Panc1 (cell line): ENCODE data around the gene PHPT1.
"Not testable (repeated sequence)": the region's sequence is repeated elsewhere in the genome, so short reads cannot be mapped to it uniquely, and the experiment has no call there.

Experiments used
- CTCF ChIP-seq: fragments of 450-650 bp; IDR thresholded peaks from 2 replicates; pipeline ENCODE4 v1.5.1; 2017; ENCODE audit warnings: mild to moderate bottlenecking
- POLR2AphosphoS5 ChIP-seq: IDR thresholded peaks from 2 replicates; pipeline ENCODE4 v1.6.1; 2012; ENCODE audit warnings: mild to moderate bottlenecking, low read depth, low read length, moderate library complexity
- REST ChIP-seq, 2 experiments: IDR thresholded peaks; 2 replicates each; pipeline ENCODE4 v1.6.1; 2011 to 2012; ENCODE audit warnings: low read depth in 2 of 2, control low read depth in 1 of 2, low read length in 1 of 2, mild to moderate bottlenecking in 1 of 2, moderate library complexity in 1 of 2; ENCODE audit not compliant: insufficient read depth in 1 of 2

GRCh38 chr9:136843159-136843800 lies 5.9 kb upstream of the PHPT1 start:
- TF ChIP-seq CTCF; POLR2AphosphoS5; REST (IDR thresholded peaks at IDR 0.05; ENCODE audit: insufficient read depth in 1 of 2, low read depth in 2 of 2, low read length in 1 of 2): not testable (repeated sequence)
